Diencephalon (tissue), 1 donor: ENCODE results near the gene ZZZ3. TPM values are rescaled to one million over a fixed set of nuclear protein-coding genes. Genes with fewer than 3 reads are reported as not detected.

Experiments used
- small RNA-seq: library from RNA; depleted of rRNA; stranded (forward); fragments of <200 nt; gene quantifications from one replicate; pipeline ENCODE3, GENCODE V24; 2014
- total RNA-seq: library from RNA; depleted of rRNA; stranded (reverse); fragments of >200 nt; gene quantifications from one replicate; pipeline ENCODE4 v1.2.3, GENCODE V29; 2014

The ZZZ3 gene
- total RNA-seq: 124 TPM

DNA sequence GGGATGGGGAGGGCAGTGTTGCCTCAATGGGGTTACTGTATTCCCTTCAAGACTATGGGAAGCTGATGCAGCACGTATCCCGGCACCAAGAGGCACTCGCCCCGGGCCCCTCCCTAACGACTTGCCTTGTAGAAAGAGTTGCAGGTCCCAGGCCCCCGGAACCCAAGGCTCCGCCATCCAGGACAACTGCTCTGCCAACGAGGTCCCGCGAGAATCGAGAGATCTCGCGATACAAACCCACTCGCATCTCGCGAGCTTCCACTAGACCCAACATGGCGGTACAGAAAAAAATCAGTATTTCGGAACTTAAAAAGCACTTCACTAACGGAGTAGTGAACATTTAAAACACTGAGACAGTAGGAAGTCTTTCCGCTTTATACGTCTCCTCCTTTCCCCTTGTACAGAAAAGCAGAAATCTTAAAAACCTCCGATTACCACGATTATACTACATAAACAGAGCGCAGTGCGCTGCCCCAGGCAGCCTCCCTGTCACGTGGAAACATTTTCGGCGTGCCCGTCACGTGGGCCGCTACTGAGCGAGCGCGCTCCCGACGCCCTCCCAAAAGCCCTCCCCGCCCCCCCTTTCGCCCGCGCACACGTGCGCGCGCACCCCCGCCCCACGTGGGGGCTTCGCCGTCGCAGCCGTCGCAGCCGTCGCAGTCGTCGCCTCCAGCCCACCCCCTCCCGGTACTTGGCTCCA lies at the start of gene ZZZ3:
Gene ZZZ3 (minus strand): TSS at position 199 of the 700 bp plus-strand sequence. CDS start 49,304 bp downstream, outside the sequence.

Small RNA genes within 50 kb of the gene (small RNA-seq; reads per million reads assigned to genes)
- gene RN7SL370P: not detected

Other genes with a start within 250 kb of the ZZZ3 start
- gene USP33, start 77.2 kb upstream of the ZZZ3 start, total RNA-seq: 189 TPM
- 31.8 TPM for gene MIGA1, start 97.0 kb upstream of the ZZZ3 start, total RNA-seq
- gene NEXN, start 206.0 kb upstream of the ZZZ3 start, total RNA-seq: 1.2 TPM